HG03469 (cell line): ENCODE measurements around the gene EXOC3.
"Not testable (repeated sequence)": the region's sequence is repeated elsewhere in the genome, so short reads cannot be mapped to it uniquely, and the experiment has no call there.

Source experiments
- ATAC-seq: cut with Tn5 transposase; IDR thresholded peaks from one replicate; pipeline ENCODE4 v1.9.1; 2021; ENCODE audit warnings: mild to moderate bottlenecking, moderate library complexity, moderate number of reproducible peaks; ENCODE audit not compliant: unreplicated experiment

The EXOC3 gene

DNA sequence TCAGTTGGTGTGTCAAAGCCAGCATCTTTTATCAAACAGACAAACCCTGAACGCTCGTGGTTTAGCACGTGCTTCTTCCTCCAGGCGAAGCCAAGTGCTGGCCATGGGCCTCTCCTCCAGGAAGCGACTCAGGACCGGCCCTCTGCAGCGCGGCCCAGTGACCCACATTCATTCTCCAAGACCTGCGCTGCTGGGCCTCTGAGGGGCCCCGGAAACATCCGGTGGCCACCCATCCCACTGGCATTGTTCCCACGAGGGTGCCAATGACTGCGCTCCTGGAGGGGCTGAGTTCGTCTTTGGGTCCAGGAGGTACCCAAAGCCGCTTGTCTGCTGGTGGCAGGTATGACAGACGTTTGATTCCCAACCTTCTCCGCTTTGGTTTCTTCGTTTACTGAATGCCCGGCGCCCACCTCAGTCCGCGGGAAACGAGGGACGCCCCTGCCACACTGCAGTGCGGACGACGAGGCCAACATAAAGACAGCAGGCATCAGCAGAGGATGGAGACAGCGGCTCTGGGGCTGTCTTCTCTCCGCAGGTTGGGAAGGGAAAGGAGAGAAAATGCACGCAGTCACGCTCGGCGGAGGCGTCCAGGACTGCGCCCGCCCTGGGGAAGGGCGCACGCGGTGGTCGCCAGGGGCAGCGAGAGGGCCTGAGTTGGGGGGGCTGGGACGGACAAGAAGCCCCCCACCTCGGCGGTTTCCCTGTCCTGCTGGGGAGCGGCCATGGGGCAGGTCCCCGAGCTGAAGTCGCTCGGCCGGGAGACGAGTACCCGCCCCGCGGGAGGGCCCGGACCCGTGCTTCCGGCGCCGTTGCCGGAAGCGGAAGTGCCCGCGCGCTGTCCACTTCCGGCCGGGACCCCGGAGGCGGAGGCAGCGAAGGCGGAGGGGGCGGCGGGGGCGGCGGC lies at the start of gene EXOC3:
Gene EXOC3 (plus strand): TSS at position 842 of the 904 bp plus-strand sequence. CDS start 3,030 bp downstream, outside the sequence.
- peak; percentile 53 for ATAC-seq

DNA sequence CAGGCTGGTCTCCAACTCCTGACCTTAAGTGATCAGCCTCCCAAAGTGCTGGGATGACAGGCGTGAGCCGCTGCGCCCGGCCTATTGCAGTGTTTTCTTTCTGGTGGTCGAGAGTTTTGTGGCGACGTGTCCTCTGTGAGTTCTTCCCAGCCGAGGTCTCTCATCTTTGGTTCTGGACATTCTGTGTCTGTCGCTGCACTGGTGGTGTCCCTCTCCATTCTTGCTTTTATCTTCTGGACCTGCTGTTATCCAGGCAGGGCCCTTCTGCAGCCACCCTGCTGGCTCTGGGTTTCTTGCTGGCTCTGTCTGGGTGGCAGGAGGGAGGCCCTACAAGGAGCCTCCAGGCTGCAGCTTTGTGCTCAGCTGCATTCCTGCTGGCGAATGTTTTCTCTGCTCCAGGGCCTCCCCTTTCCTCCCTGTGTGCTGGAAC lies 49.1 kb upstream of the EXOC3 start:
- no peak for ATAC-seq

DNA sequence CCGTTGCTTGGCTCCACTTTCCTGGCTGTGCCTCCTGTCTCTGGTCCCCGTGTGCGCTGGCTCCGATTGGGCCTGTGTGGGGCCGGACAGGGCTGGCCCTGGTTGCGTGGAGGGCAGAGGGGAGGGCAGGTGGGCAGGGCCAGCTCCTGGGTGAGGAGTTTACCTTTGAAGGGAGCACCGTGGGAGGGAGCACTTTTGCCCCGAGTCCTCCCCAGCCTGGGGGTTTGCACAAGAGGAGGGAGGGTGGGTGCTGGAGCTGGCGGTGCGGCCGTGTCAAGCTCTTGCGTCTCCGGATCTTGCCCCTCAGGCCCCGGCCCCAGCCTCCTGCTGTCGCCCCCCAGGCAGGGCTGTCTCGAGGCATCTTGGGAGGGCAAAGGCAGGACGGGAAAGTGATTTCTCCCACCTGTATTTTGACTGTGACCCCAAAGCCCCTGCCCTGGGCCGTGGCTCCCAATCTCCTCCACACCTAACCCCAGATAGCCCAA lies 48.3 kb upstream of the EXOC3 start:
- ATAC-seq = no peak

DNA sequence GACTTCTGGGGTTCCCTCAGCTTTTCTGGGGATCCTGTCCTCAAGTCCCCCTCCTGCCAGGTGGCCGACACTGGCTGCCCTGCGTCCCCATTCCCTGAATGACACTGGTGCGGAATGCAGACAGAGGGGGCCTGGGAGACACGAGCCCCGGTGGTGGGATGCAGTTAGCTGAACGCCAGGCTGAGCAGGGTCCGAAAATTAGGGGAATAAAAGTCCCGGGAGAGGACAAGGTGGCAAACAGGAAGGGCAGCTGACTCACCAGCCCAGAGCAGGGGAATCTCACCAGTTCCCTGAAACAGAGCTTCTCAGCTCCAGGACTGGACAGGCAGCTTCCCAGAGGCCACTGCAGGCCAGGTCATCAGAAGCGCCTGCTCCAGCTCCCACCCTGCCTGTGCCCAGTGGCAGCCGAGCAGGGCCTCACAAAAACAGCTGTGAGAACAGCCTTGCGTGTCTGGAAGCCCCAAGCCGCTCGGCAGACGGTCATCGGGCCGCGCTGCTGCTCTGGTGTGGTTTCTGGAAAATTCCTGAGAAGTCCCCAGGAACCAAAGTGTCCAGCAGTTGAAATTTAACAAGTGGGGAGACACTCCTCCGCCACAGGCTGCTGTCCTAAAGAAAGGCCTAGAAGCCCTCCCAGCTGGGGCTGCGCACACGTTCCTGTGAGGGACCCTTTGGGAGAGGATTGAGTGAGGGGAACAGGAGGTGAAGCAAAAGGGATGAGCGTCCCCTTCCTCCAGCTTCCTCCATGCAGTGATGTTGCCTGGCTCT lies 47.6 kb upstream of the EXOC3 start:
- ATAC-seq = no peak

DNA sequence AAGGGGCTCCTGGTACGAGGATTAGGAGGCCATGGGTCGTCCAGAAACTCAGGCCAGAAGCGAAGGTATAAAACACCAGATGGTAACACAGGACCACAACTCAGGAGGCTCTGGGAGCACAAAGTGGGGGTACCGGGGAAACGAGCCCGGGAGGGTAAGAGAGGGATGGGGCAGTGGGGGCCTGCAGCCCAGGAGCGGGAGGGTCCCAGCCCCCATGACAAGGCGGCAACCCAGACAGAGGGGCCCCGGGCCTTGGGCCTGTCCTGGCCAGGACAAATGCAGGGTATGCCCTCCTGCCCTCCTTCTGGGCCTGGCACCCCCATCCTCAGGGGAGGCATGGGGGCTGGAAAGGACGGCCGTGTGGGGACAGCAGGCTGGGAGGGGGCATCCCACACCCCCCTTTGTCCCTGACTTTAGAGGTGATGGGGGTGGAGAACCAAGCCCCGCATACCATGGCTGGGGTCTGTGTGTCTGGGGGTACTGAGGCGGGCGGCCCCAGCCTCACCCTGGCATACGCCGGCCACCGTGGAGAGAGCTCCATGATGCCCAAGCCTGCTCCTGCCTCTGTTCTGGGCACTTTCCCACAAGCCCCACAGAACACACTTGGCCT lies 47.0 kb upstream of the EXOC3 start:
- no peak for ATAC-seq

DNA sequence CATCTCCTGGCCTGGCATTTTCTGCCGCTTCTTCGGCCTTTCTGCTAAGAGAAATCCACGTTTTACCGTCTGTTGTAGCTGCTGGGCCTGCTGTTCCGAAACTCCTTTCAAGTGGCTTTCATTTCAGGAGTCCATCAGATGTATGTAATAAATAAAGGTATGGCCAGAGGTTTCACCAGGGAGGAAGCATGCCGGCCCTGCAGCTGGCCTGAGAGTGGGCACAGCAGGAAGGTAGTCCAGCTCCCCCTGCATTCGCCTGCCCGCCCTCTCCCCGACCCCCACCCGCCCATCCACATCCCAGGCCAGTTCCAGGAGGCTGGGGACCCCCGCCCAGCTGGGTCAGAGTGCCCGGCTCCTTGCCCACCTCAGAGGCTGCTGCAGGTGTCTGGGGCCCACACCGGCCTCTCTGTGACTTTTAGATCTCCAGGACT lies 46.4 kb upstream of the EXOC3 start:
- ATAC-seq = no peak

DNA sequence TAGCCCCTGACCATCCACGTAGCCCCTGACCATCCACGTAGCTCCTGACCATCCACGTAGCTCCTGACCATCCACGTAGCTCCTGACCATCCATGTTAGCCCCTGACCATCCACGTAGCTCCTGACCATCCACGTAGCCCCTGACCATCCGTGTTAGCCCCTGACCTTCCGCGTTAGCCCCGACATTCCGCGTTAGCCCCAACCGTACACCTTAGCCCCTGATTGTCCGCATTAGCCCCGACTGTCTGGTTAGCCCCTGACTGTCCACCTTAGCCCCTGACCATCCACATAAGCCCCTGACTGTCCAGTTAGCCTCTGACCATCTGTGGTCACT lies 44.9 kb upstream of the EXOC3 start:
- not testable (repeated sequence) for ATAC-seq

DNA sequence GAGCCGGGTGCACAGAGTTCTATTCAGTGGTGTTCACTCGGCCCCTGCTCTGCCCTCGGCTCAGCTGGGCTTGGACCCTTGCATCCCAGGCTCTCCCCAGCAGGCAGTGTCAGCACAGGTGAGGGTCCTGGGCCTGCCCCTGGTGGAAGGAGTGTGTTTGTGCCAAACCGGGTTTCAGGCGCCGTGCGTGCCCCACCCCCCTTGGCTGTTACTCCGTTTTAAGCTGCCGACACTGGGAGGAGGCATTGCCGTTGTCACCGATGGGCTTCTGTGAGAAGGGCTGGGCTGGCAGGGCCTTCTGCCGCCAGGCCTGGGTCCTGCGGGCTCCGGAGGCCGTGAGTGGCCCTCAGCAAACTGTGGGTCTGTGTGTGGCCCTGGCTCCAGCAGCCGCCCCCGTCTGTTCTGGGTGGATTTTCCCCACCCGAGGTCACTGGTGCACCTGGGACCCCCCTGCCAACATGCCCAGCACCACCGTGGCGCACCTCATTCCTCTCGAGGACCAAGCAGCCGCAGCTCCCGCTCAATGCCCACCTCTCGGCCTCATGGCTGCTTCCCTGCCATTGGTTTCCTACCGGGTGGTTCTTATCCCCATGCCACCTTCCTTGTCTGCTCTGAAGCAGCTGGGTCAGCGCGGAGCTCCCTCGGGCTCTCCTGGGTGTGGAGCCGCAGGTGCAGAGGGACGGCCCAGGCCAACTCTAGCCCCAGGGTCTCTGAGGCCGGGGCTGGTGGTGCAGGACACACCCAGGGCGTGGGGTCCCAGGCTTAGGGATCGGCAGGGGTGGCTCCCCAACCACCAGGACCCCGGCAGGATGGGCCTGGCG lies 44.3 kb upstream of the EXOC3 start:
- ATAC-seq = no peak

DNA sequence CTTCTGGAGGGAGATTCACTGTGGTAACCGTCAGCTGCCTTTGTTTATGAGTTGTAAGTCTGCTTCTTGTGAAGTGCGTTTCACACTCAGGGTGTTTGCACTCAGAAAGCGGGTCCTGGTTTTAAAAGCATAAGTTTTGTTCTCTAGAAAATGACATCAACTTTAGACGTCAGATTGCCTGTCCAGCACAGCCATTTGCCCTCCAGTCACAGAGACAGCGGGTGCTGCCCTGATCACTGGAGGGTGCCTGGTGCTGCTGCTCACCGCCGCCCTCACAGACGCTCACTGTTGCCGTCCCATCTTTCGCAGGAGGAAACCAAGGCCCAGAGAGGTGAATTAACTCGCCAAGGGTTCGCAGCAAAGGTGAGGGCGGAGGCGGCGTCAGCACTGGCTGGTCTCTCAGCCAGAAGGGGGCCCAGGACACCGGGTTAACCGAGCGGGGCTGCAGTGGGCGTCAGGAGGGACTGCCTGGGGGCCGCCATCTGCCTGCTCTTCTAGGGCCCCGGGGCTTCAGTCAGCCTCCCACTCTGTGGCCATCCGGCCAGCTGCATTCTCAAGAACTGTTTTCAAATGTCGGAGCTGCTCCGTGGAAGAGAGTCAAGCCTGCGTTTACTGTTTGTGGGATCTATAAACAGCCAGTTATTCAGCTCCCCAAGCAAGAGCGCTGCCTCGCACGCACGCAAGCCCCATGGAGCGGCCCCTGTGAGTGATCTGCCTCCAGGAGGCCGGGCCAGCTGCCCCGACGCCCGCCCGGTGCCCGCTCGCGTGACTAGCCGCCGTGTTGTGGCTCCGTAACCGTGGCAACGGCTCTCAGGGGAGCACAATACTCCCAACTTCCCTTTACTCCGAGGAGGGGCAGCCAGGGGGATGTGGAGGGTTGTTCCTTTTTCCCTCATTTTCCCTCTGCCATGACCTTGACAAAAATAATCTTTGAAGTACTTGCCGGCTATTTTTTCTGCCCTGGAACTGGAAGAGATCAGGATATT lies 43.4 kb upstream of the EXOC3 start:
- peak; percentile 52 for ATAC-seq

DNA sequence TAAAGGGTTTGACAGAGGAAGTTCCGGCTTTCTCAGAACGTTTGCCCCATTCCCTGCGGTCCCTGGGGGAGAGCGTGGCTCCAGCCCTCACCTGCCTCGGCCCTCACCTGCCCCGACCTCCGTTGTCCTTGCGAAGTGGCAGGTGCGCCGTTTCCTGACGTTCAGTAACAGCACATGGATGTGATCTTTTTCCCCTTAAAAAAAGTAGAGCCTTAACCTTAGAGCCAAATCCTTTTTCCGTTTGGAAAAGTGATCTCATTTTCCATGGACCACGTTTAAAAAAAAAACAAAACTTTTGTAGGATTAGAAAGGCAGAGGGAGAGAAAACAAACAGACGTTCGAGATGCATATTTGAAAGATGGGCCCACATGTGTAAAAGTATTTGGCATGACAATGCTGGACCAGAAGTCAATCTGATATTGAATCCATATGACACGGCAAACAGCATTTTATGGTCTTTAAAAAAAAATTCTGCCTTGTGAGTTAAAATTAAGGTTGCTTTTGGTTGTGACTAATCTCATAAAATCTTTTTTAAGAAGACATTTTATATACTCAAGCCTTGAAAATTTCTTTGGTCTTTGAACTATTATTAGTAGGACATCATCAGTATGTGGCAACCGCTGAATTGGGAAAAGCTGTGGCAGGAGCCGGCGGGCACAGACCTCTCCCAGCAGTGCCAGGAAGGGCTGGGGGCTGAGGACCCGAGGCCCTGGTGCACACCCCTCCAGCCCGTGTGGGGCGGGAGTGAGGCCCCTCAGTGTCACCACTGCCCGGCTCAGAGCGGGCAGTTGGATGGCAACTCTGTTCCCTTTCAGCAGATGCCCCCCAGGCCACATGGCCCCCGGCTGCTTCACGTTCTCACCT lies 42.5 kb upstream of the EXOC3 start:
- ATAC-seq = no peak

DNA sequence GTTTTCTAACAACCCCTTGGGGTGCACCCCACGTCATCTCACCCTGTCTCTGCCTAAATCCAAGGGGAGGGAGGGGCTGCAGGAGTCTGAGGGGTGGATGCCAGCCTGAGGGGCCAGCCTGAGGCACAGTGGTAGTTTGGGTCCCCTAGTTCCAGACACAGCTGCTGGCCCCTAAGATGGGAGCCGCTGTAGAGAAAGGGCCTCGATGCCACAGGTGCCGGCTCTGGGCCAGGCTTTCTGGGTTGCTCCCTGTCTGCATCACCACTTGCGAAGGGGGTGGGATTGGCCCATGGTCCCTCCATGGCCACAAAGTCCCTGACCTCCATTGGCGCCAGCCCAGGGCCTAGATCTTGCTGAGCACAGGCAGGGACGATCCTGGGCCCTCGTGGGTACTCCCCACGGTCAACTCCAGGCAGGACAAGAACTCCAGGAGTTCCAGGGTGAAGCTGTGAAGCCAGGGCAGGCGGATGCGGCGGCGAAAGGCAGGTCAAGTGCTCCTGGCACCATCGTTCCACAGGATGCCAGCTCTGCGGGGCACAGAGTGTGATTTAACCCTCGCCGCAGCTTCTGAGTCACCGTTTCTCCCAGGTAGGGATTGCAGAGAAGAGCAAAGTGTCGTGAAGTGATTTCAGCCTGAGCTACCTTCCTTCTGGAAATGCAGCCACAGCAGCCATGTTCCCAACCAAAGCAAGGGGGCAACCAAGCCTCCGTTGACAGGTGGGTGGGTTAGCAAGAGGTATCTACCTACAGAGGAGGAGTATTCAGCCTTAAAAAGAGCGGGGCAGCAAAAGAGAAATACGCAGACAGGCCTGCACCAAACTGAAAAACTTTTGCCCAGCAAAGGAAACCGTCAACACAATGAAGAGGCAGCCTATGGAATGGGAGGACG lies 41.6 kb upstream of the EXOC3 start:
- no peak for ATAC-seq

DNA sequence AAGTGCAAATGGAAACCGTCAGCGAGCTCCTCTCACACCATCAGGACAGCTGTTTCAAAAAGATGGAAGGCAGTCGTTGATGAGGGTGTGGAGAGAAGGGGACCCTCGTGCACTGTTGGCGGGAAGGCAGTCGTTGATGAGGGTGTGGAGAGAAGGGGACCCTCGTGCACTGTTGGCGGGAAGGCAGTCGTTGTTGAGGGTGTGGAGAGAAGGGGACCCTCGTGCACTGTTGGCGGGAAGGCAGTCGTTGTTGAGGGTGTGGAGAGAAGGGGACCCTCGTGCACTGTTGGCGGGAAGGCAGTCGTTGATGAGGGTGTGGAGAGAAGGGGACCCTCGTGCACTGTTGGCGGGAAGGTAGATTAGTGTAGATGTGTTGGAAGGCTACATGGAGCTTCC lies 40.8 kb upstream of the EXOC3 start:
- not testable (repeated sequence) for ATAC-seq

DNA sequence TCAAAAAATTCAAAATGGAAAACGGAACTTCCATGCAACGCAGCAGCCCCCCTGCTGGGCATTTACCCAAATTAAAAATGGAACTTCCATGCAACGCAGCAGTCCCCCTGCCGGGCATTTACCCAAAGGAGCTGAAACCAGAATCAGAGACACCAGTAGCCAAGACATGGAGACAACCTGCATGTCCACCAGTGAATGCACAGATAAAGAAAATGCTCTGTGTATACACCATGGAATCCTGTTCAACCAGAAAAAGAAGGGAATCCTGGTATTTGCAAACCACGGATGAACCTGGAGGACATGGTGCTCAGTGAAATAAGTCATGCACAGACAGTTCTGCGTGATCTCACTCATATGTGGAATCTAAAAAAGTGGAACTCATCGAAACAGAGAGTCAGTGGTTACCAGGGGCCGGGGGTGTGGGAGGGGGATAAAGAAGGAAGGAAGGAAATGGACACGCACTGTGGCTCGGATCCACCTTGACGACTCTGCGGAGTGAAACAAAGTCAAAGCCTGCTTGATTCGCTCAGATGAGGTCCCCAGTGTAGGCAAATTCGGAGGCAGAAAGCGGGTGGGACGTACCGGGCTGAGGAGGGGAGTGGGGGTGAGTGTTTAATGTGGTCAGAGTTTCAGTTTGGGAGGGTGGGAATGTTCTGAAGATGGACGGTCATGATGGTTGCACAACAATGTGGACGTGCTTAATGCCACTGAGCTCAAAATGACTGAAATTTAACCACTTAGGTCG lies 40.2 kb upstream of the EXOC3 start:
- ATAC-seq = peak; percentile 38

DNA sequence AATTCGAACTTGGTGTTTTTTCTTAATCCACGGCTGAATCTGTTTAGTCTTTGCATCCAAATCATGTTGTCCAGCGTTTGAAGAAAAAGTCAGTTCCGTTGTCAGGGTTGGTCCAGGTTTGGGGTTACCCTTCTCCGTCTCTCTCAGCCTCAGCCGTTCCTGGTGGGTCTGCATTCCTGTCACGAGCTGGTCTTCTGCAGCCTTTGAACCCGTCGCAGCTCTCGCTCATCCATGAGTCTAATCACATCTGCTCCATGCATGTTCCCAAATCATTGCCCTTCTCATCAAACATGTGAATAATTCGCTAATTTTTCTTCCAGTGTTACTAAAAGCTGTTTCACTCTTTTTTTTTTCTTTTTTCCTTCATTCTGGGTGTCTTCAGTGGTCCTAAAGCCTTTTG lies 39.0 kb upstream of the EXOC3 start:
- ATAC-seq = no peak

DNA sequence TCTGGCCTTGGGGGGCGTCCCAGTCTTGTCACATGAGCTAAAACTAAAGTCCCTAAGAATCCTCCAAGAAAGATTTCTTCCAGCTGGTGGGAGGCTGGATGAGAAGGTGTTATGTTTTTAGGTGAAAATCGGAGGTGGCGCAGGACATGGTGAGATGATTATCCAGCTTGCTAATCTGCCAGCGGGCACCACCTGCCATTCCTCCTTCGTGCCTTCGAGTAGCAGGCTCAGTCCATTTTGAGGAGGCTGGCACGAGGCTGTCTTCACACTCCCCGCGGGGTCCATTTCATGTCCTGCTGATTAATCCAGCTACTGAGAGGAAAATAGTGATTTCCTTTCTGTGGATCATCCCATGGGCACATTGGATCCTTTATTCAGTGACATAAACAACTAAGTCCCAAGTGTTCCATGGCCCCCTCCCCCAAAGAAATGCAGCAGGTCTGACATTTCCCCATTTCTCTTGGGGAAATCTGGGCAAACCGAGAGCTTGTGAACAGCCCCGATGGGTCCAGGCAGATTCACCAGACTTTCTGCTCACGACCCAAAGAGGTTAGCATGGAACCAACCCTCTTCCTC lies 38.2 kb upstream of the EXOC3 start:
- ATAC-seq = no peak

DNA sequence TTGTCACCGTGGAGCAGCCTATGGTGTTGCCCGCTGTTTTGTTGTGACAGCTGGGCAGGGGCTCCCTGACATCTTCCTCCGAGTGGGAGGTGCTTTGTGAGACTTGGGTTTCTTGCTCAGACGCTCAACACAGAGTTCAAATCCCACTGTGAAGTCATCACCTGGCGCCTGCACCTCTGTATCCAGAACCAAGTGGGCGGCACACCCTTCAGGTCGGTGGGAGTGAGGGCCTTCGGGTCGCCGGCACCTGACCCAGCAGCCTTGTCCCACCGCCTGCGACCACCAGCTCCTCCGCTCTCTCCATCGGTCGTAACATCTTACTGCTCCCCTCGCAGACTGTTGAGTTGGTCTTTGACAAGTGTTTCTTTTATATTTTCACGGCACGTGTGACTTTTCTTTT lies 37.6 kb upstream of the EXOC3 start:
- no peak for ATAC-seq
